K562 (cell line): Measurements from ENCODE around the gene C16orf86. TPM values are rescaled to one million over a fixed set of nuclear protein-coding genes. Genes with fewer than 3 reads are reported as not detected.

Source experiments
- ATAC-seq: fragments of 200-7000 bp; cut with Tn5 transposase; 3 replicates; pipeline ENCODE4 v1.9.1; 2020; ENCODE audit warnings: moderate library complexity
- Bru-seq: library from RNA; stranded (reverse); fragments of 400-500 nt; gene quantifications from one replicate; lab custom pipeline; 2021; lab: Mats Ljungman, UMichigan
- BruChase-seq, 2 experiments: library from RNA; stranded (reverse); fragments of 400-500 nt; gene quantifications; one replicate each; lab custom pipeline; 2021; lab: Mats Ljungman, UMichigan
- BruUV-seq: library from RNA; stranded (reverse); fragments of 400-500 nt; replicated peaks from 2 replicates; lab custom pipeline; 2021; lab: Mats Ljungman, UMichigan
- CTCF ChIA-PET: fragments of 300-600 bp; formaldehyde crosslinking; extraction: SDS; loops from one replicate; lab custom pipeline; 2021; ENCODE audit warnings: low intra/inter-chr PET ratio; lab: Yijun Ruan, JAX
- POLR2A ChIA-PET: fragments of 300-600, 350-650 bp; sonication (Branson Sonifier 250); formaldehyde crosslinking; extraction: SDS; loops from one replicate; lab custom pipeline; 2021; ENCODE audit warnings: antibody characterized with exemption, inconsistent platforms; lab: Yijun Ruan, JAX
- DNase-seq, 4 experiments: peaks; one replicate each; pipeline versions ENCODE4 v3.0.0 to v3.0.0-alpha.2; 2011 to 2018; ENCODE audit warnings: low spot score in 3 of 4, mixed read lengths in 3 of 4; ENCODE audit errors: extremely low read depth in 1 of 4
- FAIRE-seq: peaks from 2 replicates; lab custom pipeline; 2011; peaks lifted over from hg19 to GRCh38; lab: Jason Lieb, UNC
- H2AFZ ChIP-seq: 2 replicates; pipeline ENCODE4 v1.6.0; 2011; ENCODE audit warnings: low read depth, low read length, control low read depth, inconsistent platforms
- H3K27ac ChIP-seq: fragments of 200-600 bp; 3 replicates; pipeline ENCODE4 v1.8.0; 2011; ENCODE audit warnings: low read depth, mild to moderate bottlenecking, control low read depth, inconsistent platforms, low read length, moderate library complexity, mixed read lengths; ENCODE audit errors: extremely low read depth
- H3K27me3 ChIP-seq, 2 experiments: fragments of 300-600 bp in 1 of 2; 2 replicates in 1 of 2; 3 replicates in 1 of 2; pipeline versions ENCODE4 v1.6.0 to v1.8.0; 2011; ENCODE audit warnings: inconsistent platforms in 2 of 2, low read length in 2 of 2, mild to moderate bottlenecking in 1 of 2, mixed read lengths in 1 of 2, moderate library complexity in 1 of 2; ENCODE audit not compliant: control insufficient read depth in 2 of 2, insufficient read depth in 2 of 2
- H3K36me3 ChIP-seq: fragments of 300-600 bp; 3 replicates; pipeline ENCODE4 v1.8.0; 2011; ENCODE audit warnings: mild to moderate bottlenecking, low read length, inconsistent platforms; ENCODE audit not compliant: control insufficient read depth, insufficient read depth
- H3K4me1 ChIP-seq, 2 experiments: fragments of 200-600 bp in 1 of 2; replicated peaks in 1 of 2; 2 replicates in 1 of 2; 3 replicates in 1 of 2; pipeline versions ENCODE4 v1.5.1 to v1.8.0; 2011; ENCODE audit warnings: inconsistent platforms in 2 of 2, low read length in 2 of 2, mild to moderate bottlenecking in 1 of 2, mixed read lengths in 1 of 2, moderate library complexity in 1 of 2; ENCODE audit not compliant: control insufficient read depth in 2 of 2, insufficient read depth in 2 of 2
- H3K4me2 ChIP-seq: 2 replicates; pipeline ENCODE4 v1.6.1; 2011; ENCODE audit warnings: low read length, control low read depth, inconsistent platforms, mixed read lengths; ENCODE audit not compliant: insufficient read depth
- H3K4me3 ChIP-seq: fragments of 200-600 bp; sonication (generic), shearing (Covaris generic); 2 replicates; pipeline ENCODE4 v1.5.1; 2016; ENCODE audit warnings: control low read depth, inconsistent platforms
- H3K79me2 ChIP-seq: fragments of 200-600 bp; 3 replicates; pipeline ENCODE4 v1.8.0; 2011; ENCODE audit warnings: low read length, inconsistent platforms; ENCODE audit not compliant: control insufficient read depth, insufficient read depth
- H3K9ac ChIP-seq, 2 experiments: 2 replicates each; pipeline versions ENCODE4 v1.6.0 to v1.6.1; 2011; ENCODE audit warnings: low read depth in 2 of 2, low read length in 2 of 2, control low read depth in 1 of 2, inconsistent platforms in 1 of 2, mild to moderate bottlenecking in 1 of 2, mixed read lengths in 1 of 2; ENCODE audit not compliant: insufficient read depth in 1 of 2
- H3K9me1 ChIP-seq: one replicate; pipeline ENCODE4 v1.6.0; 2011; ENCODE audit warnings: inconsistent platforms, mild to moderate bottlenecking, low read length, moderate library complexity; ENCODE audit not compliant: control insufficient read depth, insufficient read depth
- H3K9me3 ChIP-seq: replicated peaks from 2 replicates; pipeline ENCODE4 v1.5.1; 2011; ENCODE audit warnings: low read depth, low read length, inconsistent platforms; ENCODE audit not compliant: control insufficient read depth, insufficient read depth
- H4K20me1 ChIP-seq: replicated peaks from 2 replicates; pipeline ENCODE4 v1.6.1; 2011; ENCODE audit warnings: low read length, inconsistent platforms, mixed read lengths; ENCODE audit not compliant: control insufficient read depth, insufficient read depth
- FOXK2 ChIP-seq, 2 experiments: fragments of 450-650 bp; IDR thresholded peaks in 1 of 2; conservative IDR thresholded peaks in 1 of 2; 2 replicates each; pipeline ENCODE4 v1.6.1; 2016; ENCODE audit warnings: low read depth in 2 of 2, mild to moderate bottlenecking in 1 of 2
- MCM3 ChIP-seq: fragments of 450-650 bp; IDR thresholded peaks from 2 replicates; pipeline ENCODE4 v1.6.1; 2016
- NR2C2 ChIP-seq, 2 experiments: fragments of 200-800 bp in 1 of 2; sonication (Bioruptor generic) in 1 of 2; sonication (generic) in 1 of 2; formaldehyde crosslinking in 1 of 2; IDR thresholded peaks; 2 replicates each; pipeline versions ENCODE4 v1.6.1 to v1.8.0; 2016 to 2022; ENCODE audit warnings: mild to moderate bottlenecking in 1 of 2, missing compliant biosample characterization in 1 of 2, missing genetic modification characterization in 1 of 2, missing genetic modification reagents in 1 of 2
- RAD21 ChIP-seq, 2 experiments: fragments of 250-450 bp in 1 of 2; fragments of 450-650 bp in 1 of 2; sonication (Bioruptor Pico) in 1 of 2; formaldehyde crosslinking in 1 of 2; IDR thresholded peaks in 1 of 2; conservative IDR thresholded peaks in 1 of 2; 2 replicates each; pipeline versions ENCODE4 v1.4.0 to v1.8.0; 2020 to 2022; ENCODE audit warnings: mild to moderate bottlenecking in 2 of 2, moderate library complexity in 1 of 2
- SRSF1 ChIP-seq: fragments of 200-400 bp; formaldehyde crosslinking; IDR thresholded peaks from 2 replicates; pipeline ENCODE4 v1.6.1; 2017; ENCODE audit warnings: mild to moderate bottlenecking, low read depth, low read length, moderate library complexity
- ZBTB7A ChIP-seq: IDR thresholded peaks from 2 replicates; pipeline ENCODE4 v1.6.1; 2011; ENCODE audit warnings: low read depth, mild to moderate bottlenecking, low read length, moderate library complexity, borderline replicate concordance; ENCODE audit not compliant: control insufficient read depth
- WGBS: fragments of 100-300 bp; shearing (Covaris generic); methylation state at CpG from one replicate; pipeline ENCODE4 v1.1.6; 2016; ENCODE audit warnings: low coverage, mixed read lengths; ENCODE audit not compliant: insufficient coverage; ENCODE audit errors: missing lambda C conversion rate; 5-methylcytosine and 5-hydroxymethylcytosine counted together
- in situ Hi-C: fragments of 300-500 bp; cut with MboI; formaldehyde crosslinking; loops from 4 replicates; pipeline ENCODE4 v1.15.0; 2018; ENCODE audit warnings: inconsistent platforms, mixed read lengths
- intact Hi-C: fragments of 100-400 bp; cut with micrococcal nuclease; formaldehyde crosslinking; loops from 2 replicates; pipeline ENCODE4 v1.14.2; 2022
- long read RNA-seq, 3 experiments: library from polyadenylated mRNA in 2 of 3; library from RNA in 1 of 3; unstranded in 2 of 3; stranded (forward) in 1 of 3; transcript quantifications; one replicate each; pipeline ENCODE4 v2.0.0, GENCODE V29; 2019 to 2022
- polyA minus RNA-seq, 3 experiments: library from RNA; depleted of rRNA, polyadenylated mRNA; stranded (reverse); fragments of >200 nt; gene quantifications; 2 replicates each; pipeline ENCODE4 v1.2.3, GENCODE V29; 2011
- polyA plus RNA-seq, 8 experiments: library from polyadenylated mRNA; depleted of rRNA in 4 of 8; stranded (reverse) in 5 of 8; unstranded in 3 of 8; fragments of >200 nt; fragmentation: Nextera tagmentation in 2 of 8; fragmentation: Illumina TruSeq in 1 of 8; extraction: Ambion mirVana in 2 of 8; extraction: Trizol in 1 of 8; gene quantifications; 2 replicates each; pipeline versions ENCODE4 v1.2.1 to v1.2.3, GENCODE V29; 2011 to 2014; ENCODE audit warnings: inconsistent platforms in 1 of 8, missing spikeins in 1 of 8
- total RNA-seq, 7 experiments: library from RNA; depleted of rRNA in 6 of 7; stranded (reverse); fragments of >200 nt in 6 of 7; fragmentation: Illumina TruSeq in 2 of 7; extraction: Trizol in 2 of 7; gene quantifications; 2 replicates each; pipeline versions ENCODE4 v1.2.1 to v1.2.3, GENCODE V29; 2011 to 2021; ENCODE audit warnings: low replicate concordance in 1 of 7
- TF ChIP-seq, protein P1 (sequence below), 2 experiments: IDR thresholded peaks; 2 replicates each; pipeline ENCODE4 v1.6.1; 2011; ENCODE audit warnings: borderline replicate concordance in 1 of 2, control low read depth in 1 of 2, low read depth in 1 of 2, low read length in 1 of 2, mild to moderate bottlenecking in 1 of 2, mixed read lengths in 1 of 2, moderate library complexity in 1 of 2; ENCODE audit not compliant: insufficient read depth in 1 of 2, insufficient read length in 1 of 2, poor library complexity in 1 of 2, severe bottlenecking in 1 of 2; ENCODE audit errors: extremely low read depth in 1 of 2
- TF ChIP-seq, protein P2 (sequence below): fragments of 250-450 bp; sonication (Bioruptor Pico); IDR thresholded peaks from 2 replicates; pipeline ENCODE4 v1.8.0; 2022; ENCODE audit warnings: inconsistent platforms, mild to moderate bottlenecking, moderate library complexity, borderline replicate concordance

C16orf86 gene, protein sequence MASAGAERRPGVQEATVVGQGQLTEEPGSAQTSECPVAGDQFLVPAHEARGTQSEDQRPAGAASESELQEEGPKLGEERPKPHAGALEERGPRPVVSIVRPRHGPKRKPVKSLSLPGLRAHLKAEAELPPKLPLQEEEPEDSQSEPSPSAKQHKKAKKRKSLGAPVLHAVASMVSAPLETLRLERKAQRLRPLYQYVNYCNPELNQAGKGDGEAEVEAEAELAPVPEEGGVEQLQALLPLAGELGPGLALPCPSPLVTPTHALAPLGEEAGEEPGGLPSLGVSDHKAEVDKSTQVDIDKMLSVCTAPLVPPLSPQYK
- 0.25 and 0.76 TPM in 2 replicates for total RNA-seq (2011; cell fraction: chromatin; rRNA removed; ENCODE audit: low replicate concordance)
- total RNA-seq (2011; cell fraction: nucleolus; rRNA removed), result 0.79 and 1.0 TPM in 2 replicates
- 0.29 and 1.3 TPM in 2 replicates for total RNA-seq (2011; cell fraction: nucleoplasm; rRNA removed)
- total RNA-seq (2014; rRNA removed) (0.94 and 1.2 TPM in 2 replicates), total RNA-seq (2014; rRNA removed; fragmentation: Illumina TruSeq; extraction: Trizol) (not detected in 2 replicates), total RNA-seq (2015; rRNA removed; fragmentation: Illumina TruSeq; extraction: Trizol) (0.22 and 0.34 TPM in 2 replicates), total RNA-seq (2021) (0.33 and 2.2 TPM in 2 replicates), polyA plus RNA-seq (2011; rRNA removed) (0.15 and 0.37 TPM in 2 replicates), polyA plus RNA-seq (2014; fragmentation: Illumina TruSeq; extraction: Trizol) (0.13 and 0.26 TPM in 2 replicates), polyA plus RNA-seq (2014; fragmentation: Nextera tagmentation; extraction: Ambion mirVana) (not detected), polyA plus RNA-seq (2014; rRNA removed) (0.74 and 0.76 TPM in 2 replicates), polyA minus RNA-seq (2011; rRNA and poly(A)+ RNA removed) (not detected in 2 replicates), Bru-seq, nascent RNA (percentile 31 among the genes with signal in this experiment), BruChase-seq, experiment 1, labeled RNA remaining after a 2-hour chase (percentile 15 among the genes with signal in this experiment), BruChase-seq, experiment 2, labeled RNA remaining after a 6-hour chase (percentile 16 among the genes with signal in this experiment)
- 0.43 and 0.48 TPM in 2 replicates for polyA plus RNA-seq (2011; cell fraction: cytosol; rRNA removed)
- 1.4 and 2.2 TPM in 2 replicates for polyA plus RNA-seq (2011; cell fraction: nucleus; rRNA removed)
- polyA plus RNA-seq (2012), result 0.56 and 1.4 TPM in 2 replicates
- polyA minus RNA-seq (2011; cell fraction: cytosol; rRNA and poly(A)+ RNA removed), result not detected in 2 replicates
- polyA minus RNA-seq (2011; cell fraction: nucleus; rRNA and poly(A)+ RNA removed), result 0.54 and 0.56 TPM in 2 replicates
- long read RNA-seq, experiment 1, result 0 reads
- long read RNA-seq, experiment 2, partial matches to known transcripts, result 1 of 1 reads
- long read RNA-seq, experiment 2, other reads (novel, unspliced or antisense), result 0 of 1 reads
- long read RNA-seq, experiment 3, partial matches to known transcripts, result 0 of 1 reads
- long read RNA-seq, experiment 3, other reads (novel, unspliced or antisense), result 0 of 1 reads

DNA sequence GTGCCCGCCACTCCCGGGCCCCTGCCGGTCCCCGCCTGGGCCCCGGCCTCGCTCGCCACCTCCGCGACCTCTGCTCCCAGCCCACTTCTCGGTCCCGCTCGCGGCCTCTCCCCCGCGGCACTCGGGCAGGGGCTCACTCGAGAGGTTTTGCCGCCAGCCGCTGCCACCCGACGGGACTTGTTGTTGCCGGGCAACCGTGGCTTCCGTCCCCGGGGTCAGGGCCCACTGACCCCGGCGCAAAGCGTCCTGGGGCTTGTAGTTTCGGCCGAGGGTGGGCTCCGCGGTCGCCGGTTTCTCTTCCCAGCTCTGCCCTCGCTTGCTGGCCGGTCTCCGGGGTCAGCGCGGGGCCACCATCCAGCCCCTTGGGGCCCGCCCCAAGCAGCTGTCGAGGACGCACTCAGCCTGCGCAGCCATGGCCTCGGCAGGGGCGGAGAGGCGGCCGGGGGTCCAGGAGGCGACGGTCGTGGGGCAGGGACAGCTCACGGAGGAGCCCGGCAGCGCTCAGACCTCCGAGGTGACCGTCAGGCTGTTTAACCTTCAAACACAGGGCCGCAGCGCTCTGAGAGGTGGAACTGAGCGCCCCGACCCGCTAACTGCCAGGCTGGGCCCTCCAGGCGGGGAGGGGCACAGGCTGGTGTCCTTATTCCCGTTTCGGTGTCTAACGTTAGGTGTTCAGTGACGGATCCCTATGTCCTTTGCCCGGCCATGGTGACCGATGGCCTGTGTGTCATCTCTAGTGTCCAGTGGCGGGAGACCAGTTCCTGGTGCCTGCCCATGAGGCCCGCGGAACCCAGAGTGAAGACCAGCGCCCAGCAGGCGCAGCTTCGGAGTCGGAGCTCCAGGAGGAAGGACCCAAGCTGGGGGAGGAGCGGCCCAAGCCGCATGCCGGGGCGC is at the start of gene C16orf86, which contains the start of gene ENKD1:
Gene C16orf86 (plus strand): TSS at position 256 of the 894 bp plus-strand sequence. CDS start 157 bp downstream, at position 413.
Gene ENKD1 (minus strand): TSS at position 192 of the 894 bp plus-strand sequence. CDS start 308 bp downstream, outside the sequence.
- peak within 1 kb of the TSS; percentile 99 for H2AFZ ChIP-seq
- DNase-seq, result peak; percentile 90 to 94 (median 92)
- peak; percentile 87 for ATAC-seq
- ChIA-PET CTCF (interaction anchor here (0.6 to 3.0 kb wide), 4 partner anchors 104 to 183 kb away, joined by 6 to 25 read pairs (median 9); partner anchors contain the start of gene CTCF), POLR2A (interaction anchor here (0.5 to 1.1 kb wide), 6 partner anchors 10 to 525 kb away, joined by 3 to 4 read pairs (median 3); no protein-coding TSS in a partner anchor)
- 26% methylated on average over 66 of the region's 78 CpGs for WGBS
- peaks cover 3% of the 10 kb centered on the region; the same call in 1 of the 3 replicates for H3K79me2 ChIP-seq
- H3K36me3 ChIP-seq, result peaks cover 7% of the 10 kb centered on the region; the same call in 2 of the 3 replicates
- peak; percentile 78 for FAIRE-seq
- in situ Hi-C loops (loop anchor here (5.0 kb wide), 1 partner anchor 260 kb away; no protein-coding TSS in a partner anchor), intact Hi-C loops (loop anchor here (2.0 kb wide), 1 partner anchor 104 kb away; the partner anchor contains the start of gene CTCF)
- H3K4me2 ChIP-seq, result peak within 1 kb of the TSS; percentile 74
- peaks cover 2% of the 10 kb centered on the region; the same call in 1 of the 2 replicates for H4K20me1 ChIP-seq
- H3K9me3 ChIP-seq, result no peaks in the 10 kb centered on the region
- peak within 1 kb of the TSS; percentile 78 for H3K4me3 ChIP-seq
- peak within 1 kb of the TSS; percentile 63 to 95 for H3K9ac ChIP-seq
- H3K27me3 ChIP-seq, result no peaks in the 10 kb centered on the region
- H3K4me1 ChIP-seq, result peaks cover 14 to 46% of the 10 kb centered on the region in 2 experiments
- H3K9me1 ChIP-seq, result no peaks in the 10 kb centered on the region
- H3K27ac ChIP-seq, result peak within 1 kb of the TSS; percentile 59; the same call in 2 of the 3 replicates
- no TSS peak for BruUV-seq
- TF ChIP-seq MCM3, result no peak
- TF ChIP-seq FOXK2 (conservative IDR thresholded peaks at IDR 0.05 in 1 of 2, IDR thresholded peaks at IDR 0.05 in 1 of 2; ENCODE audit: low read depth in 2 of 2), result no peak
- TF ChIP-seq SRSF1, result 0 out of 2 replicates have a peak, but pooled peaks have one; percentile 29
- TF ChIP-seq ZBTB7A, result peak; percentile 95
- peak; percentile 98 for TF ChIP-seq NR2C2 (CRISPR knock-in tag; IDR thresholded peaks at IDR 0.05)
- TF ChIP-seq NR2C2 (tag; IDR thresholded peaks at IDR 0.05), result peak; percentile 100
- TF ChIP-seq, protein P1, sequence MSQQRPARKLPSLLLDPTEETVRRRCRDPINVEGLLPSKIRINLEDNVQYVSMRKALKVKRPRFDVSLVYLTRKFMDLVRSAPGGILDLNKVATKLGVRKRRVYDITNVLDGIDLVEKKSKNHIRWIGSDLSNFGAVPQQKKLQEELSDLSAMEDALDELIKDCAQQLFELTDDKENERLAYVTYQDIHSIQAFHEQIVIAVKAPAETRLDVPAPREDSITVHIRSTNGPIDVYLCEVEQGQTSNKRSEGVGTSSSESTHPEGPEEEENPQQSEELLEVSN (IDR thresholded peaks at IDR 0.05; ENCODE audit: borderline replicate concordance in 1 of 2, extremely low read depth in 1 of 2, insufficient read depth in 1 of 2, insufficient read length in 1 of 2, low read depth in 1 of 2, low read length in 1 of 2, poor library complexity in 1 of 2, severe bottlenecking in 1 of 2), result peak in 1 of 2 experiments; percentile 68
- TF ChIP-seq, protein P2, sequence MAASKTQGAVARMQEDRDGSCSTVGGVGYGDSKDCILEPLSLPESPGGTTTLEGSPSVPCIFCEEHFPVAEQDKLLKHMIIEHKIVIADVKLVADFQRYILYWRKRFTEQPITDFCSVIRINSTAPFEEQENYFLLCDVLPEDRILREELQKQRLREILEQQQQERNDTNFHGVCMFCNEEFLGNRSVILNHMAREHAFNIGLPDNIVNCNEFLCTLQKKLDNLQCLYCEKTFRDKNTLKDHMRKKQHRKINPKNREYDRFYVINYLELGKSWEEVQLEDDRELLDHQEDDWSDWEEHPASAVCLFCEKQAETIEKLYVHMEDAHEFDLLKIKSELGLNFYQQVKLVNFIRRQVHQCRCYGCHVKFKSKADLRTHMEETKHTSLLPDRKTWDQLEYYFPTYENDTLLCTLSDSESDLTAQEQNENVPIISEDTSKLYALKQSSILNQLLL (CRISPR knock-in tag), result no peak
- no peak for TF ChIP-seq RAD21 (CRISPR knock-in tag; conservative IDR thresholded peaks at IDR 0.05 in 1 of 2, IDR thresholded peaks at IDR 0.05 in 1 of 2)
